NCI-H82 (cell line): ENCODE measurements around the gene NLRP8.
"Not testable (repeated sequence)": the region's sequence is repeated elsewhere in the genome, so short reads cannot be mapped to it uniquely, and the experiment has no call there.

Source experiments
- DNase-seq: peaks from one replicate; lab custom pipeline; 2025; lab: John Stamatoyannopoulos, UW

The NLRP8 gene

GRCh38 chr19:55973982-55974381 is 26.4 kb downstream of the NLRP8 start:
- no peak for DNase-seq

GRCh38 chr19:55980415-55980814 is 32.8 kb downstream of the NLRP8 start:
- DNase-seq = no peak

DNA sequence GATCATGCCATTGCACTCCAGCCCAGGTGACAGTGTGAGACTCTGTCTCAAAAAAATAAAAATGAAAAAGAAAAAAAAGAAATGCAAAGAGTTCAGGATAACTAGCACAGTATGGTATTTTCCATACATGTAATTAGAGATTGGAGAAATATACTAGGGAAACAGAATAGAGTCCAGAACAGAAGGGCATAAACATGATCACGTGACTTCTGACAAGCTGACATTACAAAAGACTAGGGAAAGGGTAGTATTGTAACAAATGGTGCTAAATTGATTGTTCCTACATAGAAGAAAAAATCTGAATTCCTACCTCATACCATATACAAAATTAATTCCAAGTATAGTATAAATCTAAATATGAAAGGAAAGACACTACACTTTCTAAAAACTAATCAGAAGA is 37.6 kb downstream of the NLRP8 start:
- DNase-seq = no peak

DNA sequence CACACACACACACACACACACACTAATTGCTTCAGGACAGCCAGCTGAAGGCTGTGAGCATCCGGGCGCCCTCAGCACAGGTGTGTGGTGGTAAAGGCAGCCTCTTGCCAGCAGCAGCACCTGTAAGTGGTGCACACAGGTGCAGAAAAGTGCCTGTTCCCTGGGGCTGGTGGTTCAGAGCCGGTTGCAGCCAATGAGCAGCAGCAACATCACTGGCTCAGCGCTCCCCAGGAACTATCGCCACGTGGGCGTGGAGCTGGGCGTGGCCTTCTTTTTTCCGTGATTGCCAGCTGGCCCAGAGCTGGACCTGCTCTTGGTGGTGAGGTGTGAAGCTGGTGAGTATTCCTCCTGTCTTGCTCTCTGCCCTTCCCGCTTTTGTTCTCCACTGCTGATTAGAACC is 38.9 kb downstream of the NLRP8 start, which contains the start of gene NLRP5:
TSS of gene NLRP5 (plus strand) at position 289 of the 400 bp plus-strand sequence.
- DNase-seq = no peak

- DNase-seq = no peak
Measured at GRCh38 chr19:55990831-55991230, 43.2 kb downstream of the NLRP8 start.

DNA sequence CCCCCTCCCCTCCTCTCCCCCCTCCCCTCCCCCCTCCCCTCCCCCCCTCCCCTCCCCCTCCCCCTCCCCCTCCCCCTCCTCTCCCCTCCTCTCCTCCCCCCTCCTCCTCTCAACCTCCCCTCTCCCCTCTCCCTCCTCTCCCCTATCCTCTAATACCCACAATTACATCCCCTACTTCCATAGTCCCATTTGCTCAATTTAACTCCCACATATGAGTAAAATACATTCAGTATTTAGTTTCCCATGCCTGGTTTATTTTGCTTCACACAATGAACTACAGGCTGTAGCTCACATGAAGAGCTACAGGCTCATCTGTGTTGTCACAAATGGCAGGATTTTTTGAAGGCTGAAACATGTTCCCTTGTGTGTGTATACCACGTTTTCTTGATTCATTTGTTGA is 45.9 kb downstream of the NLRP8 start:
- DNase-seq = no peak

GRCh38 chr19:56014765-56015164 is 67.1 kb downstream of the NLRP8 start:
- DNase-seq = no peak

DNA sequence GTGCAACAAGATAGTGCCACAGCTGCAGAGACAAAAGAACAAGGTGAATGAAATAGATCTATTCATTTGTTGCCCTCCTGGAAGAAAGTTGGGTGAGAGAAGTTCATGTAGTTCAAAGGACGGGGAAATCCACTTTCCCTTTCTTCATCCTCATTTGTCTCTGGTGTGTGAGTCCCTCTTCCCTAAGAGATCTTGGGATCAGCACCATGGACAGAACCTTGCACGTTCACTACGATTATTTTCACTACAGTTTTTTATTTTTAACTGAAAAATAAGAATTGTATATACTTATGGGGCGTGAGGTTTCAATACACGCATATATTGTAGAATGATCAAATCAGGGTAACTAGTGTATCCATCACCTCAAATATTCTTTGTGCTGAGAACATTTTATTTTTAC is 68.1 kb downstream of the NLRP8 start:
- DNase-seq = no peak

DNA sequence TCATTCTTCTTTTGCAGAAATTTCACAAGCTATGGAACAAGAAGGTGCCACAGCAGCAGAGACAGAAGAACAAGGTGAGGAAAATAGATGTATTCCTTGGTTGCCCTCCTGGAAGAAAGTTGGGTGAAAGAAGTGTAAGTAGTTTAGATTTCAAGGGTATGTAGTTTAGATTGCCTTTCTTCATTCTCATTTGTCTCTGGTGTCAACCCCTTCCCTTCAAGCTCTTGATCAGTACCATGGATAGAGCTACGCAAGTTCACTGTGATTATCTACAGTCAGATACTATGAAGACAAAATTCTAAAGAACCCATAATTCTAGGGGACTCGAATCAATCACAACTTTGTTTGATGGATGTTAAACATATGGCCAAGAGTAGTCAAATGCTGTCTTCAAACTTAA is 71.7 kb downstream of the NLRP8 start:
- DNase-seq = not testable (repeated sequence)

- DNase-seq = not testable (repeated sequence)
Measured at GRCh38 chr19:56020355-56020975, 72.8 kb downstream of the NLRP8 start.

GRCh38 chr19:56026769-56027168 is 79.1 kb downstream of the NLRP8 start:
- DNase-seq = no peak
